K562 (cell line): ENCODE results near the gene GEMIN2. TPM values are rescaled to one million over a fixed set of nuclear protein-coding genes. Genes with fewer than 3 reads are reported as not detected.
"Not testable (repeated sequence)": the region's sequence is repeated elsewhere in the genome, so short reads cannot be mapped to it uniquely, and the experiment has no call there.

Experiments
- ATAC-seq: fragments of 200-7000 bp; cut with Tn5 transposase; 3 replicates; pipeline ENCODE4 v1.9.1; 2020; ENCODE audit warnings: moderate library complexity
- BruUV-seq: library from RNA; stranded (reverse); fragments of 400-500 nt; replicated peaks from 2 replicates; lab custom pipeline; 2021; lab: Mats Ljungman, UMichigan
- CTCF ChIA-PET: fragments of 300-600 bp; formaldehyde crosslinking; extraction: SDS; loops from one replicate; lab custom pipeline; 2021; ENCODE audit warnings: low intra/inter-chr PET ratio; lab: Yijun Ruan, JAX
- POLR2A ChIA-PET: fragments of 300-600, 350-650 bp; sonication (Branson Sonifier 250); formaldehyde crosslinking; extraction: SDS; loops from one replicate; lab custom pipeline; 2021; ENCODE audit warnings: antibody characterized with exemption, inconsistent platforms; lab: Yijun Ruan, JAX
- DNase-seq, 4 experiments: peaks; one replicate each; pipeline versions ENCODE4 v3.0.0 to v3.0.0-alpha.2; 2011 to 2018; ENCODE audit warnings: low spot score in 3 of 4, mixed read lengths in 3 of 4; ENCODE audit errors: extremely low read depth in 1 of 4
- FAIRE-seq: peaks from 2 replicates; lab custom pipeline; 2011; peaks lifted over from hg19 to GRCh38; lab: Jason Lieb, UNC
- H2AFZ ChIP-seq: 2 replicates; pipeline ENCODE4 v1.6.0; 2011; ENCODE audit warnings: low read depth, low read length, control low read depth, inconsistent platforms
- H3K27ac ChIP-seq: fragments of 200-600 bp; 3 replicates; pipeline ENCODE4 v1.8.0; 2011; ENCODE audit warnings: low read depth, mild to moderate bottlenecking, control low read depth, inconsistent platforms, low read length, moderate library complexity, mixed read lengths; ENCODE audit errors: extremely low read depth
- H3K27me3 ChIP-seq, 2 experiments: fragments of 300-600 bp in 1 of 2; 2 replicates in 1 of 2; 3 replicates in 1 of 2; pipeline versions ENCODE4 v1.6.0 to v1.8.0; 2011; ENCODE audit warnings: inconsistent platforms in 2 of 2, low read length in 2 of 2, mild to moderate bottlenecking in 1 of 2, mixed read lengths in 1 of 2, moderate library complexity in 1 of 2; ENCODE audit not compliant: control insufficient read depth in 2 of 2, insufficient read depth in 2 of 2
- H3K36me3 ChIP-seq: fragments of 300-600 bp; 3 replicates; pipeline ENCODE4 v1.8.0; 2011; ENCODE audit warnings: mild to moderate bottlenecking, low read length, inconsistent platforms; ENCODE audit not compliant: control insufficient read depth, insufficient read depth
- H3K4me1 ChIP-seq, 2 experiments: fragments of 200-600 bp in 1 of 2; replicated peaks in 1 of 2; 2 replicates in 1 of 2; 3 replicates in 1 of 2; pipeline versions ENCODE4 v1.5.1 to v1.8.0; 2011; ENCODE audit warnings: inconsistent platforms in 2 of 2, low read length in 2 of 2, mild to moderate bottlenecking in 1 of 2, mixed read lengths in 1 of 2, moderate library complexity in 1 of 2; ENCODE audit not compliant: control insufficient read depth in 2 of 2, insufficient read depth in 2 of 2
- H3K4me2 ChIP-seq: 2 replicates; pipeline ENCODE4 v1.6.1; 2011; ENCODE audit warnings: low read length, control low read depth, inconsistent platforms, mixed read lengths; ENCODE audit not compliant: insufficient read depth
- H3K4me3 ChIP-seq: fragments of 200-600 bp; sonication (generic), shearing (Covaris generic); 2 replicates; pipeline ENCODE4 v1.5.1; 2016; ENCODE audit warnings: control low read depth, inconsistent platforms
- H3K79me2 ChIP-seq: fragments of 200-600 bp; 3 replicates; pipeline ENCODE4 v1.8.0; 2011; ENCODE audit warnings: low read length, inconsistent platforms; ENCODE audit not compliant: control insufficient read depth, insufficient read depth
- H3K9ac ChIP-seq, 2 experiments: 2 replicates each; pipeline versions ENCODE4 v1.6.0 to v1.6.1; 2011; ENCODE audit warnings: low read depth in 2 of 2, low read length in 2 of 2, control low read depth in 1 of 2, inconsistent platforms in 1 of 2, mild to moderate bottlenecking in 1 of 2, mixed read lengths in 1 of 2; ENCODE audit not compliant: insufficient read depth in 1 of 2
- H3K9me1 ChIP-seq: one replicate; pipeline ENCODE4 v1.6.0; 2011; ENCODE audit warnings: inconsistent platforms, mild to moderate bottlenecking, low read length, moderate library complexity; ENCODE audit not compliant: control insufficient read depth, insufficient read depth
- H3K9me3 ChIP-seq: replicated peaks from 2 replicates; pipeline ENCODE4 v1.5.1; 2011; ENCODE audit warnings: low read depth, low read length, inconsistent platforms; ENCODE audit not compliant: control insufficient read depth, insufficient read depth
- H4K20me1 ChIP-seq: replicated peaks from 2 replicates; pipeline ENCODE4 v1.6.1; 2011; ENCODE audit warnings: low read length, inconsistent platforms, mixed read lengths; ENCODE audit not compliant: control insufficient read depth, insufficient read depth
- WGBS: fragments of 100-300 bp; shearing (Covaris generic); methylation state at CpG from one replicate; pipeline ENCODE4 v1.1.6; 2016; ENCODE audit warnings: low coverage, mixed read lengths; ENCODE audit not compliant: insufficient coverage; ENCODE audit errors: missing lambda C conversion rate; 5-methylcytosine and 5-hydroxymethylcytosine counted together
- in situ Hi-C: fragments of 300-500 bp; cut with MboI; formaldehyde crosslinking; loops from 4 replicates; pipeline ENCODE4 v1.15.0; 2018; ENCODE audit warnings: inconsistent platforms, mixed read lengths
- intact Hi-C: fragments of 100-400 bp; cut with micrococcal nuclease; formaldehyde crosslinking; loops from 2 replicates; pipeline ENCODE4 v1.14.2; 2022
- polyA plus RNA-seq, 8 experiments: library from polyadenylated mRNA; depleted of rRNA in 4 of 8; stranded (reverse) in 5 of 8; unstranded in 3 of 8; fragments of >200 nt; fragmentation: Nextera tagmentation in 2 of 8; fragmentation: Illumina TruSeq in 1 of 8; extraction: Ambion mirVana in 2 of 8; extraction: Trizol in 1 of 8; gene quantifications; 2 replicates each; pipeline versions ENCODE4 v1.2.1 to v1.2.3, GENCODE V29; 2011 to 2014; ENCODE audit warnings: inconsistent platforms in 1 of 8, missing spikeins in 1 of 8
- total RNA-seq, 7 experiments: library from RNA; depleted of rRNA in 6 of 7; stranded (reverse); fragments of >200 nt in 6 of 7; fragmentation: Illumina TruSeq in 2 of 7; extraction: Trizol in 2 of 7; gene quantifications; 2 replicates each; pipeline versions ENCODE4 v1.2.1 to v1.2.3, GENCODE V29; 2011 to 2021; ENCODE audit warnings: low replicate concordance in 1 of 7
- TF ChIP-seq, protein P1 (sequence below): fragments of 450-650 bp; IDR thresholded peaks from 2 replicates; pipeline ENCODE4 v1.6.1; 2016; ENCODE audit warnings: mild to moderate bottlenecking, moderate library complexity

The GEMIN2 gene
- total and polyA plus RNA-seq, 9 of the 15 experiments (the other 6 are each of a cell fraction or from before 2014, with no cell fraction given) = 23.0 to 87.6 (median 45.5) TPM

DNA sequence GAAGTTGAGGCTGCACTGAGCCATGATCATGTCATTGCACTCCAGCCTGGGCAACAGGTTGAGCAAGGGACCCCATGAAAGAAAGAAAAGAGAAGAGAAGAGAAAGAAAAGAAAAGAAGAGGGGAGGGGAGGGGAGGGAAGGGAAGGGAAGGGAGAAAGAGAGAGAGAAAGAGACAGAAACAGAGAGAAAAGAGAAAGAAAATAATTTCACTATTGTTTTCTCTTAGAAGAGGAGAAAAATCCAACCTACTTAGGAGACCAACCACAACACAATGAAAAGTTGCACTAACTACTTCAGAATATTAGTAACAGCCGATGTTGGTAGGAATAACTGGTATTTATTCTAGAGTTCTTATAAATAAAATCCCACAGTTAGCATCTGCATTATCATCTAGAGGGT lies 46.4 kb downstream of the GEMIN2 start (continued):
- TF ChIP-seq, protein P1, sequence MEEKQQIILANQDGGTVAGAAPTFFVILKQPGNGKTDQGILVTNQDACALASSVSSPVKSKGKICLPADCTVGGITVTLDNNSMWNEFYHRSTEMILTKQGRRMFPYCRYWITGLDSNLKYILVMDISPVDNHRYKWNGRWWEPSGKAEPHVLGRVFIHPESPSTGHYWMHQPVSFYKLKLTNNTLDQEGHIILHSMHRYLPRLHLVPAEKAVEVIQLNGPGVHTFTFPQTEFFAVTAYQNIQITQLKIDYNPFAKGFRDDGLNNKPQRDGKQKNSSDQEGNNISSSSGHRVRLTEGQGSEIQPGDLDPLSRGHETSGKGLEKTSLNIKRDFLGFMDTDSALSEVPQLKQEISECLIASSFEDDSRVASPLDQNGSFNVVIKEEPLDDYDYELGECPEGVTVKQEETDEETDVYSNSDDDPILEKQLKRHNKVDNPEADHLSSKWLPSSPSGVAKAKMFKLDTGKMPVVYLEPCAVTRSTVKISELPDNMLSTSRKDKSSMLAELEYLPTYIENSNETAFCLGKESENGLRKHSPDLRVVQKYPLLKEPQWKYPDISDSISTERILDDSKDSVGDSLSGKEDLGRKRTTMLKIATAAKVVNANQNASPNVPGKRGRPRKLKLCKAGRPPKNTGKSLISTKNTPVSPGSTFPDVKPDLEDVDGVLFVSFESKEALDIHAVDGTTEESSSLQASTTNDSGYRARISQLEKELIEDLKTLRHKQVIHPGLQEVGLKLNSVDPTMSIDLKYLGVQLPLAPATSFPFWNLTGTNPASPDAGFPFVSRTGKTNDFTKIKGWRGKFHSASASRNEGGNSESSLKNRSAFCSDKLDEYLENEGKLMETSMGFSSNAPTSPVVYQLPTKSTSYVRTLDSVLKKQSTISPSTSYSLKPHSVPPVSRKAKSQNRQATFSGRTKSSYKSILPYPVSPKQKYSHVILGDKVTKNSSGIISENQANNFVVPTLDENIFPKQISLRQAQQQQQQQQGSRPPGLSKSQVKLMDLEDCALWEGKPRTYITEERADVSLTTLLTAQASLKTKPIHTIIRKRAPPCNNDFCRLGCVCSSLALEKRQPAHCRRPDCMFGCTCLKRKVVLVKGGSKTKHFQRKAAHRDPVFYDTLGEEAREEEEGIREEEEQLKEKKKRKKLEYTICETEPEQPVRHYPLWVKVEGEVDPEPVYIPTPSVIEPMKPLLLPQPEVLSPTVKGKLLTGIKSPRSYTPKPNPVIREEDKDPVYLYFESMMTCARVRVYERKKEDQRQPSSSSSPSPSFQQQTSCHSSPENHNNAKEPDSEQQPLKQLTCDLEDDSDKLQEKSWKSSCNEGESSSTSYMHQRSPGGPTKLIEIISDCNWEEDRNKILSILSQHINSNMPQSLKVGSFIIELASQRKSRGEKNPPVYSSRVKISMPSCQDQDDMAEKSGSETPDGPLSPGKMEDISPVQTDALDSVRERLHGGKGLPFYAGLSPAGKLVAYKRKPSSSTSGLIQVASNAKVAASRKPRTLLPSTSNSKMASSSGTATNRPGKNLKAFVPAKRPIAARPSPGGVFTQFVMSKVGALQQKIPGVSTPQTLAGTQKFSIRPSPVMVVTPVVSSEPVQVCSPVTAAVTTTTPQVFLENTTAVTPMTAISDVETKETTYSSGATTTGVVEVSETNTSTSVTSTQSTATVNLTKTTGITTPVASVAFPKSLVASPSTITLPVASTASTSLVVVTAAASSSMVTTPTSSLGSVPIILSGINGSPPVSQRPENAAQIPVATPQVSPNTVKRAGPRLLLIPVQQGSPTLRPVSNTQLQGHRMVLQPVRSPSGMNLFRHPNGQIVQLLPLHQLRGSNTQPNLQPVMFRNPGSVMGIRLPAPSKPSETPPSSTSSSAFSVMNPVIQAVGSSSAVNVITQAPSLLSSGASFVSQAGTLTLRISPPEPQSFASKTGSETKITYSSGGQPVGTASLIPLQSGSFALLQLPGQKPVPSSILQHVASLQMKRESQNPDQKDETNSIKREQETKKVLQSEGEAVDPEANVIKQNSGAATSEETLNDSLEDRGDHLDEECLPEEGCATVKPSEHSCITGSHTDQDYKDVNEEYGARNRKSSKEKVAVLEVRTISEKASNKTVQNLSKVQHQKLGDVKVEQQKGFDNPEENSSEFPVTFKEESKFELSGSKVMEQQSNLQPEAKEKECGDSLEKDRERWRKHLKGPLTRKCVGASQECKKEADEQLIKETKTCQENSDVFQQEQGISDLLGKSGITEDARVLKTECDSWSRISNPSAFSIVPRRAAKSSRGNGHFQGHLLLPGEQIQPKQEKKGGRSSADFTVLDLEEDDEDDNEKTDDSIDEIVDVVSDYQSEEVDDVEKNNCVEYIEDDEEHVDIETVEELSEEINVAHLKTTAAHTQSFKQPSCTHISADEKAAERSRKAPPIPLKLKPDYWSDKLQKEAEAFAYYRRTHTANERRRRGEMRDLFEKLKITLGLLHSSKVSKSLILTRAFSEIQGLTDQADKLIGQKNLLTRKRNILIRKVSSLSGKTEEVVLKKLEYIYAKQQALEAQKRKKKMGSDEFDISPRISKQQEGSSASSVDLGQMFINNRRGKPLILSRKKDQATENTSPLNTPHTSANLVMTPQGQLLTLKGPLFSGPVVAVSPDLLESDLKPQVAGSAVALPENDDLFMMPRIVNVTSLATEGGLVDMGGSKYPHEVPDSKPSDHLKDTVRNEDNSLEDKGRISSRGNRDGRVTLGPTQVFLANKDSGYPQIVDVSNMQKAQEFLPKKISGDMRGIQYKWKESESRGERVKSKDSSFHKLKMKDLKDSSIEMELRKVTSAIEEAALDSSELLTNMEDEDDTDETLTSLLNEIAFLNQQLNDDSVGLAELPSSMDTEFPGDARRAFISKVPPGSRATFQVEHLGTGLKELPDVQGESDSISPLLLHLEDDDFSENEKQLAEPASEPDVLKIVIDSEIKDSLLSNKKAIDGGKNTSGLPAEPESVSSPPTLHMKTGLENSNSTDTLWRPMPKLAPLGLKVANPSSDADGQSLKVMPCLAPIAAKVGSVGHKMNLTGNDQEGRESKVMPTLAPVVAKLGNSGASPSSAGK = no peak
- TF ChIP-seq, all 486 proteins: peak for 0

DNA sequence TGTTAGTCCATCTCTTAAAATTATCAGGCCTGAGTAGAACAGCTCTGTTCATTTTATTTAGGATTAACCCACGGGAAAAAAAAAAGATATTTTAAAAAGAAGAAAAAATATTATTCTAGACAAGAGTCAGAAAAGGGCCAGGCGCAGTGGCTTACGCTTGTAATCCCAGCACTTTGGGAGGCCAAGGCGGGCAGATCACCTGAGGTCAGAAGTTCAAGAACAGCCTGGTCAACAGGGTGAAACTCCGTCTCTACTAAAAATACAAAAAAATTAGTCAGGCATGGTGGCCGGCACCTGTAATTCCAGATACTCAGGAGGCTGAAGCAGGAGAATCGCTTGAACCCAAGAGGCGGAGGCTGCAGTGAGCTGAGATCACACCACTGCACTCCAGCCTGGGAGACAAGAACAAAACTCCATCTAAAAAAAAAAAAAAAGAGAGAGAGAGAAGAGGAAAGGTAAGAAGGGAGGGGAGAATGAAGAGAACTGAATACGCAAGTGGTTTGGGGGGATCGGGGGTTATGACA lies 53.7 kb downstream of the GEMIN2 start:
- BruUV-seq, intact Hi-C loops, H3K9me3 ChIP-seq, POLR2A ChIA-PET, H4K20me1 ChIP-seq, H3K9me1 ChIP-seq, H3K27me3 ChIP-seq, in situ Hi-C loops, H3K27ac ChIP-seq, H3K4me1 ChIP-seq, FAIRE-seq, DNase-seq, CTCF ChIA-PET, H2AFZ ChIP-seq, ATAC-seq: not testable (repeated sequence)
- H3K4me3 ChIP-seq = peak overlapping the region; percentile 96; the same call in 1 of the 2 replicates
- H3K4me2 ChIP-seq = peak overlapping the region; percentile 95
- 49% methylated on average over 7 of the region's 10 CpGs for WGBS
- H3K79me2 ChIP-seq = peaks cover 40% of the 10 kb centered on the region
- peak overlapping the region in 1 of 2 experiments; percentile 92; a peak in 1 of 4 replicates for H3K9ac ChIP-seq
- H3K36me3 ChIP-seq = peaks cover 14% of the 10 kb centered on the region; the same call in 1 of the 3 replicates
